ENCODE measurements around the gene RBCK1. TPM values are rescaled to one million over a fixed set of nuclear protein-coding genes. Genes with fewer than 3 reads are reported as not detected.

Gene RBCK1
- total RNA-seq, 1 donor from 2014 or later: 65.2 TPM

GRCh38 chr20:409697-410559, 1.8 kb downstream of the RBCK1 start:
- no peak for DNase-seq (ENCODE audit: low read depth, low spot score)
- Mint-ChIP-seq H3K4me1 (peaks cover 23% of the 10 kb centered on the region), H3K36me3 (ENCODE audit: low read depth) (peaks cover 32% of the 10 kb centered on the region), H3K27ac (ENCODE audit: unreplicated experiment) (peak overlapping the region; percentile 93), H3K4me3 (peak overlapping the region; percentile 88), H3K9me3 (peaks cover 4% of the 10 kb centered on the region), H3K27me3 (ENCODE audit: low read depth) (no peaks in the 10 kb centered on the region)
- no peak for TF ChIP-seq CTCF (conservative IDR thresholded peaks at IDR 0.05)

- Mint-ChIP-seq H3K4me3 (peak overlapping the region; percentile 54), H3K36me3 (ENCODE audit: low read depth) (peaks cover 41% of the 10 kb centered on the region), H3K27ac (ENCODE audit: unreplicated experiment) (no peak overlapping the region), H3K9me3 (peaks cover 4% of the 10 kb centered on the region), H3K4me1 (peaks cover 18% of the 10 kb centered on the region), H3K27me3 (ENCODE audit: low read depth) (no peaks in the 10 kb centered on the region)
- no peak for TF ChIP-seq CTCF (conservative IDR thresholded peaks at IDR 0.05)
- DNase-seq (ENCODE audit: low read depth, low spot score): no peak
Measured at GRCh38 chr20:412081-412480, 4.0 kb downstream of the RBCK1 start.

GRCh38 chr20:414161-414560, 6.1 kb downstream of the RBCK1 start:
- peaks cover 45% of the 10 kb centered on the region for H3K36me3 Mint-ChIP-seq (ENCODE audit: low read depth)
- peaks cover 9% of the 10 kb centered on the region for H3K4me1 Mint-ChIP-seq
- peaks cover 4% of the 10 kb centered on the region for H3K9me3 Mint-ChIP-seq
- H3K27me3 Mint-ChIP-seq (ENCODE audit: low read depth): no peaks in the 10 kb centered on the region
- no peak for DNase-seq (ENCODE audit: low read depth, low spot score)
- TF ChIP-seq CTCF (conservative IDR thresholded peaks at IDR 0.05): no peak
- H3K27ac Mint-ChIP-seq (ENCODE audit: unreplicated experiment): no peak overlapping the region
- H3K4me3 Mint-ChIP-seq: no peak overlapping the region

GRCh38 chr20:415820-416322, 7.8 kb downstream of the RBCK1 start:
- no peaks in the 10 kb centered on the region for H3K4me1 Mint-ChIP-seq
- no peak for TF ChIP-seq CTCF (conservative IDR thresholded peaks at IDR 0.05)
- peak overlapping the region; percentile 61 for H3K27ac Mint-ChIP-seq (ENCODE audit: unreplicated experiment)
- no peak overlapping the region for H3K4me3 Mint-ChIP-seq
- peaks cover 36% of the 10 kb centered on the region for H3K36me3 Mint-ChIP-seq (ENCODE audit: low read depth)
- H3K9me3 Mint-ChIP-seq: peaks cover 4% of the 10 kb centered on the region
- H3K27me3 Mint-ChIP-seq (ENCODE audit: low read depth): no peaks in the 10 kb centered on the region
- DNase-seq (ENCODE audit: low read depth, low spot score): no peak

GRCh38 chr20:416950-417800, 9.1 kb downstream of the RBCK1 start:
- no peak for TF ChIP-seq CTCF (conservative IDR thresholded peaks at IDR 0.05)
- no peak for DNase-seq (ENCODE audit: low read depth, low spot score)
- Mint-ChIP-seq H3K4me1 (no peaks in the 10 kb centered on the region), H3K36me3 (ENCODE audit: low read depth) (peaks cover 31% of the 10 kb centered on the region), H3K4me3 (no peak overlapping the region), H3K27me3 (ENCODE audit: low read depth) (no peaks in the 10 kb centered on the region), H3K9me3 (peaks cover 4% of the 10 kb centered on the region), H3K27ac (ENCODE audit: unreplicated experiment) (no peak overlapping the region)

Data from neural crest cell (in vitro differentiated cells).